Loucy (cell line): Measurements from ENCODE around the gene DOCK8.

Source experiments
- EZH2phosphoT487 ChIP-seq: fragments of 200-600 bp; IDR thresholded peaks from 2 replicates; pipeline ENCODE4 v1.6.1; 2018; ENCODE audit warnings: antibody characterized with exemption, mild to moderate bottlenecking, moderate library complexity, borderline replicate concordance
- TF ChIP-seq, protein P1 (sequence below): fragments of 200-600 bp; sonication (generic); conservative IDR thresholded peaks from 2 replicates; pipeline ENCODE4 v1.5.1; 2014; ENCODE audit warnings: mild to moderate bottlenecking, antibody characterized with exemption, low read length

- TF ChIP-seq, protein P1, sequence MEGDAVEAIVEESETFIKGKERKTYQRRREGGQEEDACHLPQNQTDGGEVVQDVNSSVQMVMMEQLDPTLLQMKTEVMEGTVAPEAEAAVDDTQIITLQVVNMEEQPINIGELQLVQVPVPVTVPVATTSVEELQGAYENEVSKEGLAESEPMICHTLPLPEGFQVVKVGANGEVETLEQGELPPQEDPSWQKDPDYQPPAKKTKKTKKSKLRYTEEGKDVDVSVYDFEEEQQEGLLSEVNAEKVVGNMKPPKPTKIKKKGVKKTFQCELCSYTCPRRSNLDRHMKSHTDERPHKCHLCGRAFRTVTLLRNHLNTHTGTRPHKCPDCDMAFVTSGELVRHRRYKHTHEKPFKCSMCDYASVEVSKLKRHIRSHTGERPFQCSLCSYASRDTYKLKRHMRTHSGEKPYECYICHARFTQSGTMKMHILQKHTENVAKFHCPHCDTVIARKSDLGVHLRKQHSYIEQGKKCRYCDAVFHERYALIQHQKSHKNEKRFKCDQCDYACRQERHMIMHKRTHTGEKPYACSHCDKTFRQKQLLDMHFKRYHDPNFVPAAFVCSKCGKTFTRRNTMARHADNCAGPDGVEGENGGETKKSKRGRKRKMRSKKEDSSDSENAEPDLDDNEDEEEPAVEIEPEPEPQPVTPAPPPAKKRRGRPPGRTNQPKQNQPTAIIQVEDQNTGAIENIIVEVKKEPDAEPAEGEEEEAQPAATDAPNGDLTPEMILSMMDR: no peak
- TF ChIP-seq EZH2phosphoT487: no peak
Observed at GRCh38 chr9:228929-229695, 14.4 kb downstream of the DOCK8 start.
